ENCODE data around the gene MYO18A. TPM values are rescaled to one million over a fixed set of nuclear protein-coding genes. Genes with fewer than 3 reads are reported as not detected.

The MYO18A gene
- total and polyA plus RNA-seq, 2 of the 4 experiments (the other 2 are of a cell fraction): 22.4 to 39.1 TPM

DNA sequence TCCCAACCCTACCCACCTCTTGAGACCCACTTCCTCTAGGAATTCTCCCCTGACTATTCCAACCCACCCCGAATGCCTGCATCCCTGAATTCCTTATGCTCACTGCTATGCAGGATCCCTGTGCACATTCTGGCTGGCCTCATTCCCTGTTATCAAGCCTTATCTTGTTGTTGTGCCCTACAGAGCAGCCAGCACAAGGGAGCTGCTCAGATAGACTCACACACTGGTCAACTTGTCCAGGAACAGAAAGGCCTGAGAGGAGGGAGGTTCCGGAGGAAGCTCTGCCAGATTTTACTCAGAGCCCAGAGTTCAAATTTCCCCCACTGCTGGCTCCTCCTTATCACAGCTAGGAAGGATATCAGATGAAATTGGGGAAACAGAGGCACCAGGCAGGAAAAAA lies 24.8 kb upstream of the MYO18A start:
- H2BK20ac ChIP-seq (ENCODE audit: low read depth, low read length): no peak overlapping the region
- H3K4me1 ChIP-seq (ENCODE audit: control insufficient read depth, insufficient read depth, low read length): no peaks in the 10 kb centered on the region
- intact Hi-C loops (cut with micrococcal nuclease) (no loop called here), dilution Hi-C loops (cut with HindIII; ENCODE audit: low sequenced_read_pairs, unreplicated experiment) (no loop called here), in situ Hi-C loops (cut with MboI; ENCODE audit: low sequenced_read_pairs) (no loop called here)
- H4K8ac ChIP-seq (ENCODE audit: low read depth in 2 of 2, low read length in 2 of 2): no peak overlapping the region
- H2AFZ ChIP-seq (replicated peaks; ENCODE audit: low read length, poor library complexity): no peak overlapping the region
- DNase-seq (no peak), ATAC-seq (ENCODE audit: low read depth) (no peak)
- no peak overlapping the region for H3K4me2 ChIP-seq (ENCODE audit: low read depth, low read length)
- no peak overlapping the region for H3K18ac ChIP-seq (ENCODE audit: low read depth, low read length)
- H3K14ac ChIP-seq (replicated peaks; ENCODE audit: low read depth, low read length): no peak overlapping the region
- no peak overlapping the region for H4K5ac ChIP-seq (ENCODE audit: low read depth, low read length)
- H3K56ac ChIP-seq (ENCODE audit: extremely low read depth, insufficient read depth, low read length): no peak overlapping the region
- peaks cover 4% of the 10 kb centered on the region; the same call in 1 of the 2 replicates for H3K9me1 ChIP-seq (ENCODE audit: insufficient read depth, low read length)
- no peak overlapping the region for H4K91ac ChIP-seq (ENCODE audit: insufficient read depth, low read depth, low read length)
- H3K4ac ChIP-seq (ENCODE audit: low read depth, low read length): no peak overlapping the region
- no peak overlapping the region for H2BK5ac ChIP-seq (ENCODE audit: low read depth, low read length, poor library complexity, severe bottlenecking)
- 80% methylated on average over 1 of the region's 2 CpGs; no CpG with 5 or more reads in 1 of the 2 experiments for WGBS, 2 experiments (ENCODE audit: extremely low coverage in 2 of 2, insufficient read length in 1 of 2)
- no peak overlapping the region for H3K23ac ChIP-seq (ENCODE audit: low read depth, low read length)
- ChIA-PET POLR2A (ENCODE audit: unreplicated experiment) (no interaction called here), CTCF (no interaction called here)
- TF ChIP-seq SMC3 (IDR thresholded peaks at IDR 0.05; ENCODE audit: low read depth, low read length) (no peak), CHD1 (IDR thresholded peaks at IDR 0.05; ENCODE audit: low read depth, low read length) (no peak), CEBPB (IDR thresholded peaks at IDR 0.05; ENCODE audit: low read depth, low read length) (no peak), RFX5 (IDR thresholded peaks at IDR 0.05; ENCODE audit: low read depth, low read length) (no peak), BHLHE40 (IDR thresholded peaks at IDR 0.05; ENCODE audit: low read depth, low read length) (no peak), NFE2L2 (IDR thresholded peaks at IDR 0.05; ENCODE audit: low read depth, low read length) (no peak), RCOR1 (IDR thresholded peaks at IDR 0.05; ENCODE audit: insufficient replicate concordance, low read length) (no peak), POLR2A (IDR thresholded peaks at IDR 0.05; ENCODE audit: low read depth, low read length) (no peak), RAD21 (IDR thresholded peaks at IDR 0.05; ENCODE audit: low read length) (no peak), MAFK (IDR thresholded peaks at IDR 0.05; ENCODE audit: low read depth, low read length) (no peak), FOS (IDR thresholded peaks at IDR 0.05; ENCODE audit: low read depth, low read length) (no peak), MAZ (IDR thresholded peaks at IDR 0.05; ENCODE audit: borderline replicate concordance, low read depth, low read length) (no peak), MXI1 (IDR thresholded peaks at IDR 0.05; ENCODE audit: borderline replicate concordance, low read depth, low read length) (no peak)
- TF ChIP-seq, protein P1, sequence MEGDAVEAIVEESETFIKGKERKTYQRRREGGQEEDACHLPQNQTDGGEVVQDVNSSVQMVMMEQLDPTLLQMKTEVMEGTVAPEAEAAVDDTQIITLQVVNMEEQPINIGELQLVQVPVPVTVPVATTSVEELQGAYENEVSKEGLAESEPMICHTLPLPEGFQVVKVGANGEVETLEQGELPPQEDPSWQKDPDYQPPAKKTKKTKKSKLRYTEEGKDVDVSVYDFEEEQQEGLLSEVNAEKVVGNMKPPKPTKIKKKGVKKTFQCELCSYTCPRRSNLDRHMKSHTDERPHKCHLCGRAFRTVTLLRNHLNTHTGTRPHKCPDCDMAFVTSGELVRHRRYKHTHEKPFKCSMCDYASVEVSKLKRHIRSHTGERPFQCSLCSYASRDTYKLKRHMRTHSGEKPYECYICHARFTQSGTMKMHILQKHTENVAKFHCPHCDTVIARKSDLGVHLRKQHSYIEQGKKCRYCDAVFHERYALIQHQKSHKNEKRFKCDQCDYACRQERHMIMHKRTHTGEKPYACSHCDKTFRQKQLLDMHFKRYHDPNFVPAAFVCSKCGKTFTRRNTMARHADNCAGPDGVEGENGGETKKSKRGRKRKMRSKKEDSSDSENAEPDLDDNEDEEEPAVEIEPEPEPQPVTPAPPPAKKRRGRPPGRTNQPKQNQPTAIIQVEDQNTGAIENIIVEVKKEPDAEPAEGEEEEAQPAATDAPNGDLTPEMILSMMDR (conservative IDR thresholded peaks at IDR 0.05; ENCODE audit: low read depth, low read length): no peak
- TF ChIP-seq, protein P2, sequence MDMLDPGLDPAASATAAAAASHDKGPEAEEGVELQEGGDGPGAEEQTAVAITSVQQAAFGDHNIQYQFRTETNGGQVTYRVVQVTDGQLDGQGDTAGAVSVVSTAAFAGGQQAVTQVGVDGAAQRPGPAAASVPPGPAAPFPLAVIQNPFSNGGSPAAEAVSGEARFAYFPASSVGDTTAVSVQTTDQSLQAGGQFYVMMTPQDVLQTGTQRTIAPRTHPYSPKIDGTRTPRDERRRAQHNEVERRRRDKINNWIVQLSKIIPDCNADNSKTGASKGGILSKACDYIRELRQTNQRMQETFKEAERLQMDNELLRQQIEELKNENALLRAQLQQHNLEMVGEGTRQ (IDR thresholded peaks at IDR 0.05; ENCODE audit: low read depth, low read length): no peak
- TF ChIP-seq, protein P3, sequence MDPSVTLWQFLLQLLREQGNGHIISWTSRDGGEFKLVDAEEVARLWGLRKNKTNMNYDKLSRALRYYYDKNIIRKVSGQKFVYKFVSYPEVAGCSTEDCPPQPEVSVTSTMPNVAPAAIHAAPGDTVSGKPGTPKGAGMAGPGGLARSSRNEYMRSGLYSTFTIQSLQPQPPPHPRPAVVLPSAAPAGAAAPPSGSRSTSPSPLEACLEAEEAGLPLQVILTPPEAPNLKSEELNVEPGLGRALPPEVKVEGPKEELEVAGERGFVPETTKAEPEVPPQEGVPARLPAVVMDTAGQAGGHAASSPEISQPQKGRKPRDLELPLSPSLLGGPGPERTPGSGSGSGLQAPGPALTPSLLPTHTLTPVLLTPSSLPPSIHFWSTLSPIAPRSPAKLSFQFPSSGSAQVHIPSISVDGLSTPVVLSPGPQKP (IDR thresholded peaks at IDR 0.05; ENCODE audit: borderline replicate concordance, low read depth, low read length): no peak
- H3K27me3 ChIP-seq (ENCODE audit: control insufficient read depth, insufficient read depth, low read length): peaks cover 6% of the 10 kb centered on the region
- H3K27ac ChIP-seq (ENCODE audit: insufficient read depth, low read length): no peak overlapping the region
- no peaks in the 10 kb centered on the region for H3K79me1 ChIP-seq (ENCODE audit: low read depth in 1 of 2, low read length in 2 of 2)
- H3K36me3 ChIP-seq (ENCODE audit: control insufficient read depth, insufficient read depth, low read length): no peaks in the 10 kb centered on the region
- BruUV-seq (replicated peaks): no TSS peak
- no peaks in the 10 kb centered on the region for H4K20me1 ChIP-seq (ENCODE audit: insufficient read depth, low read length)
- H2BK15ac ChIP-seq (ENCODE audit: low read depth, low read length): no peak overlapping the region
- no peak overlapping the region for H3K9ac ChIP-seq (ENCODE audit: low read depth, low read length)
- no peak overlapping the region for H2AK5ac ChIP-seq (ENCODE audit: low read depth, low read length)
- H2AK9ac ChIP-seq (replicated peaks; ENCODE audit: low read depth, low read length, poor library complexity): no peak overlapping the region
- no peaks in the 10 kb centered on the region for H3K9me3 ChIP-seq (ENCODE audit: control insufficient read depth, insufficient read depth, low read length)
- H3K4me3 ChIP-seq (ENCODE audit: insufficient read depth, low read depth, low read length): no peak overlapping the region
- H2BK120ac ChIP-seq (ENCODE audit: low read depth, low read length): no peak overlapping the region

All from IMR-90 (cell line).